LNCaP clone FGC (cell line): ENCODE data around the gene RBL1.

Experiments
- DNase-seq: peaks from one replicate; pipeline ENCODE4 v3.0.0-alpha.2; 2011; ENCODE audit warnings: low read depth
- H3K4me3 ChIP-seq: 2 replicates; pipeline ENCODE4 v1.5.1; 2011; ENCODE audit warnings: mild to moderate bottlenecking, low read depth, low read length, control low read depth
- CTCF ChIP-seq: IDR thresholded peaks from 2 replicates; pipeline ENCODE4 v1.5.1; 2012; ENCODE audit warnings: mild to moderate bottlenecking; ENCODE audit not compliant: control insufficient read depth, insufficient read depth; ENCODE audit errors: extremely low read depth

Gene RBL1

GRCh38 chr20:37102571-37102970, 6.8 kb upstream of the RBL1 start:
- no peak overlapping the region for H3K4me3 ChIP-seq
- TF ChIP-seq CTCF = no peak
- no peak for DNase-seq

GRCh38 chr20:37096415-37097041, 731 bp upstream of the RBL1 start:
- peak overlapping the region; percentile 80 for H3K4me3 ChIP-seq
- TF ChIP-seq CTCF = no peak
- DNase-seq = no peak

GRCh38 chr20:37095108-37095598, 644 bp downstream of the RBL1 start:
- peak overlapping the region; percentile 80 for H3K4me3 ChIP-seq
- DNase-seq = no peak
- TF ChIP-seq CTCF = no peak

- no peak overlapping the region for H3K4me3 ChIP-seq
- DNase-seq = no peak
- TF ChIP-seq CTCF = no peak
Measured at GRCh38 chr20:37090407-37090806, 5.4 kb downstream of the RBL1 start.

- TF ChIP-seq CTCF = no peak
- no peak for DNase-seq
Measured at GRCh38 chr20:37081717-37082289, 14.0 kb downstream of the RBL1 start.

GRCh38 chr20:37077009-37077408, 18.8 kb downstream of the RBL1 start:
- no peak for TF ChIP-seq CTCF
- no peak for DNase-seq
- no peak overlapping the region for H3K4me3 ChIP-seq

More at GRCh38 chr20:37081717-37082289, 14.0 kb downstream of the RBL1 start:
- H3K4me3 ChIP-seq = no peak overlapping the region
